ENCODE measurements around the gene PODN. TPM values are rescaled to one million over a fixed set of nuclear protein-coding genes. Genes with fewer than 3 reads are reported as not detected.

Gene PODN
- total RNA-seq, result 10 to 100 TPM in 2 of 3 donors, 1 to 10 TPM in 1; 5.8 to 69.2 (median 18.1) TPM
- long read RNA-seq, donor 1, transcript PODN-201 (11 exons, 3,010 nt), result major isoform, 37 of 89 reads
- long read RNA-seq, donor 1, partial matches to known transcripts, result 26 of 89 reads
- long read RNA-seq, donor 1, other reads (novel, unspliced or antisense), result 25 of 89 reads
- long read RNA-seq, donor 2, partial matches to known transcripts, result 2 of 6 reads
- long read RNA-seq, donor 2, other reads (novel, unspliced or antisense), result 1 of 6 reads

GRCh38 chr1:53061859-53062707, at the start of gene PODN:
Gene PODN (plus strand): TSS chr1:53062213. CDS start chr1:53069856, 7,643 bp downstream.
- no peaks in the 10 kb centered on the region for H3K36me3 ChIP-seq (ENCODE audit: low read depth)
- no peak for TF ChIP-seq CTCF (IDR thresholded peaks at IDR 0.05)
- intact Hi-C loops (cut with DNase I, micrococcal nuclease), result loop anchor here in 1 of 2 donors (10.0 kb wide), 1 partner anchor 113 kb away; no protein-coding TSS in a partner anchor
- DNase-seq (peak in 1 of 3 donors; percentile 64), ATAC-seq (peak; percentile 20)
- H3K4me3 ChIP-seq, result no peak within 1 kb of the TSS
- H3K9me3 ChIP-seq, result no peaks in the 10 kb centered on the region
- peaks cover 7% of the 10 kb centered on the region for H3K4me1 ChIP-seq (ENCODE audit: low read depth)

- Histone ChIP-seq H3K9me3 (no peaks in the 10 kb centered on the region), H3K36me3 (ENCODE audit: low read depth) (no peaks in the 10 kb centered on the region), H3K4me1 (ENCODE audit: low read depth) (peaks cover 7% of the 10 kb centered on the region), H3K4me3 (peak overlapping the region; percentile 23)
- ATAC-seq, result peak; percentile 100
- intact Hi-C loops (cut with DNase I, micrococcal nuclease), result no loop called here
- TF ChIP-seq CTCF (IDR thresholded peaks at IDR 0.05), result no peak
- DNase-seq, result peak; percentile 75 to 95 (median 77)
These were observed 47.1 kb upstream of the PODN start for GRCh38 chr1:53014791-53015507.

GRCh38 chr1:53015508-53015860, 46.5 kb upstream of the PODN start:
- ATAC-seq (no peak), DNase-seq (no peak)
- peak overlapping the region; percentile 23 for H3K4me3 ChIP-seq
- no peak for TF ChIP-seq CTCF (IDR thresholded peaks at IDR 0.05)
- no peaks in the 10 kb centered on the region for H3K9me3 ChIP-seq
- intact Hi-C loops (cut with DNase I, micrococcal nuclease), result no loop called here
- no peaks in the 10 kb centered on the region for H3K36me3 ChIP-seq (ENCODE audit: low read depth)
- peaks cover 7% of the 10 kb centered on the region for H3K4me1 ChIP-seq (ENCODE audit: low read depth)

- no peaks in the 10 kb centered on the region for H3K9me3 ChIP-seq
- H3K36me3 ChIP-seq (ENCODE audit: low read depth), result no peaks in the 10 kb centered on the region
- peaks cover 7% of the 10 kb centered on the region for H3K4me1 ChIP-seq (ENCODE audit: low read depth)
- intact Hi-C loops (cut with DNase I, micrococcal nuclease), result no loop called here
- H3K4me3 ChIP-seq, result no peak overlapping the region
- ATAC-seq (no peak), DNase-seq (no peak)
- TF ChIP-seq CTCF (IDR thresholded peaks at IDR 0.05), result no peak
These were observed 45.3 kb upstream of the PODN start for GRCh38 chr1:53016705-53017104.

GRCh38 chr1:53020588-53020987, 41.4 kb upstream of the PODN start:
- ATAC-seq, result no peak
- intact Hi-C loops (cut with DNase I, micrococcal nuclease), result no loop called here
- peaks cover 3% of the 10 kb centered on the region for H3K4me1 ChIP-seq (ENCODE audit: low read depth)

More at GRCh38 chr1:53020588-53020987, 41.4 kb upstream of the PODN start:
- DNase-seq, result no peak
- Histone ChIP-seq H3K9me3 (no peaks in the 10 kb centered on the region), H3K4me3 (no peak overlapping the region), H3K36me3 (ENCODE audit: low read depth) (no peaks in the 10 kb centered on the region)
- TF ChIP-seq CTCF (IDR thresholded peaks at IDR 0.05), result no peak
